ENCODE results near the gene DNAJC6.

GRCh38 chr1:65289449-65289848 is 19.9 kb upstream of the DNAJC6 start:
- TF ChIP-seq, protein P1, sequence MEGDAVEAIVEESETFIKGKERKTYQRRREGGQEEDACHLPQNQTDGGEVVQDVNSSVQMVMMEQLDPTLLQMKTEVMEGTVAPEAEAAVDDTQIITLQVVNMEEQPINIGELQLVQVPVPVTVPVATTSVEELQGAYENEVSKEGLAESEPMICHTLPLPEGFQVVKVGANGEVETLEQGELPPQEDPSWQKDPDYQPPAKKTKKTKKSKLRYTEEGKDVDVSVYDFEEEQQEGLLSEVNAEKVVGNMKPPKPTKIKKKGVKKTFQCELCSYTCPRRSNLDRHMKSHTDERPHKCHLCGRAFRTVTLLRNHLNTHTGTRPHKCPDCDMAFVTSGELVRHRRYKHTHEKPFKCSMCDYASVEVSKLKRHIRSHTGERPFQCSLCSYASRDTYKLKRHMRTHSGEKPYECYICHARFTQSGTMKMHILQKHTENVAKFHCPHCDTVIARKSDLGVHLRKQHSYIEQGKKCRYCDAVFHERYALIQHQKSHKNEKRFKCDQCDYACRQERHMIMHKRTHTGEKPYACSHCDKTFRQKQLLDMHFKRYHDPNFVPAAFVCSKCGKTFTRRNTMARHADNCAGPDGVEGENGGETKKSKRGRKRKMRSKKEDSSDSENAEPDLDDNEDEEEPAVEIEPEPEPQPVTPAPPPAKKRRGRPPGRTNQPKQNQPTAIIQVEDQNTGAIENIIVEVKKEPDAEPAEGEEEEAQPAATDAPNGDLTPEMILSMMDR (conservative IDR thresholded peaks at IDR 0.05), result no peak
- no peak for TF ChIP-seq EZH2 (IDR thresholded peaks at IDR 0.05; ENCODE audit: low read depth)
